Vagina (tissue), 2 donors: Measurements from ENCODE around the gene PGM1. TPM values are rescaled to one million over a fixed set of nuclear protein-coding genes. Genes with fewer than 3 reads are reported as not detected.

Source experiments
- DNase-seq, 2 donors: peaks; one replicate each; pipeline ENCODE4 v3.0.0-alpha.2; 2017; ENCODE audit errors: extremely low spot score in 2 of 2
- H3K27ac ChIP-seq: fragments of 200-600 bp; sonication (generic); one replicate; pipeline ENCODE4 v1.5.1; 2019
- H3K27me3 ChIP-seq: fragments of 200-600 bp; sonication (generic); one replicate; pipeline ENCODE4 v1.5.1; 2019
- H3K36me3 ChIP-seq, 2 donors: fragments of 200-600 bp; sonication (generic); one replicate each; pipeline ENCODE4 v1.5.1; 2017 to 2019
- H3K4me1 ChIP-seq: fragments of 200-600 bp; sonication (generic); one replicate; pipeline ENCODE4 v1.5.1; 2019
- H3K4me3 ChIP-seq, 2 donors: fragments of 200-600 bp; sonication (generic); 1 replicate in 1 of 2; 2 replicates in 1 of 2; pipeline ENCODE4 v1.5.1; 2016 to 2019
- H3K9me3 ChIP-seq: fragments of 200-600 bp; sonication (generic); one replicate; pipeline ENCODE4 v1.5.1; 2019
- CTCF ChIP-seq, 3 experiments: fragments of 450-650 bp in 2 of 3; fragments of 200-600 bp in 1 of 3; sonication (generic) in 1 of 3; IDR thresholded peaks; one replicate each; pipeline ENCODE4 v1.5.1; 2017 to 2019; ENCODE audit warnings: antibody characterized with exemption in 3 of 3, mild to moderate bottlenecking in 2 of 3, moderate library complexity in 2 of 3
- POLR2A ChIP-seq, 2 donors: fragments of 450-650 bp; IDR thresholded peaks; one replicate each; pipeline ENCODE4 v1.6.1; 2017; ENCODE audit warnings: antibody characterized with exemption in 2 of 2, mild to moderate bottlenecking in 2 of 2, moderate library complexity in 2 of 2
- POLR2AphosphoS5 ChIP-seq, 2 donors: sonication (generic); formaldehyde crosslinking; IDR thresholded peaks; one replicate each; pipeline ENCODE4 v1.9.0; 2017; ENCODE audit warnings: antibody characterized with exemption in 2 of 2, mild to moderate bottlenecking in 2 of 2, low read depth in 1 of 2; ENCODE audit not compliant: insufficient read depth in 1 of 2
- intact Hi-C: fragments of 100-400 bp; cut with DNase I; formaldehyde crosslinking; loops from one replicate; pipeline ENCODE4 v1.15.1; 2023
- total RNA-seq: library from RNA; depleted of rRNA; stranded (reverse); fragments of >200 nt; gene quantifications from one replicate; pipeline ENCODE4 v1.2.3, GENCODE V29; 2016

The PGM1 gene
- total RNA-seq, 1 donor from 2014 or later, result 46.4 TPM

DNA sequence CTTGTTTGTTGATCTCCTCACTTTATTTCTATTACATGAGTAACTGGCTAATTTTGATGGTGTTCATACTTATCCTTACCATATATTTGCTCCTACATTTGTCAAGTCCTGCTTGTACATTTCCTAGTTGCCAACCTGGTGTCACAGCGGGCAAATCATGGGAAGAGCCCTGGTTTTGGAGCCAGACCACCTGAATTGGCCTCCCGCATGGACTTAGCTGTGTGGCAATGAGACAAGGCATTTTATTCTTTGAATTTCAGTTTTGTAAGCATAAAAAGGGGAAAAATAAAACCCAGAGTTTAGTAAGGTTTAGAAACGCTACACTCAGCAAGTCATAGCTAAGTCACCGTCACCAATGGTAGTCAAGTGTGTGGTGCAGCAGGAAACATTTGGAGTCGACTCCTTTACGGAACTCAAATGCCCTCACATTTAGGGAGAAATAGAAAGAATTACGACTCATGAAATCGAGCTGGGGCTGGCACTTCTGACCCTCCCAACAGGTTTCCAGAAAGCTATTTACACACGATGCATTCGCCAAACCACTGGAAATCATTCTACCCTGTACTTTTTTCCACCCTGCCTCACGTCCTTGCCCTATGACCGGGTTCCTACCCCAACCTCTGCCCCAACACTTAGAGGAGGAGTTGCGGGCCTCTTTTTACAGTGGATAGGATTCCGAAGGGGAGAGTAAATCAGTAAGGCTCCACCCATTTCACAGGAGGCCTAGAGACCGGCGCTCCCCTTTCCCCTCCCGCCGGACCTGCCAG lies 492 bp upstream of the PGM1 start:
- H3K4me3 ChIP-seq, result peak overlapping the region; percentile 68 to 79

GRCh38 chr1:63593886-63594605 lies 835 bp downstream of the PGM1 start:
- Histone ChIP-seq H3K9me3 (no peaks in the 10 kb centered on the region), H3K27ac (peak overlapping the region; percentile 88), H3K27me3 (no peaks in the 10 kb centered on the region), H3K36me3 (no peaks in the 10 kb centered on the region), H3K4me3 (peak overlapping the region; percentile 68 to 79), H3K4me1 (peaks cover 9% of the 10 kb centered on the region)
- TF ChIP-seq POLR2AphosphoS5 (IDR thresholded peaks at IDR 0.05; ENCODE audit: insufficient read depth in 1 of 2, low read depth in 1 of 2) (peak in 1 of 2 donors; percentile 66), POLR2A (IDR thresholded peaks at IDR 0.05) (no peak)
- no peak for DNase-seq
- intact Hi-C loops, result no loop called here

More for the DNA sequence above, 492 bp upstream of the PGM1 start:
- Histone ChIP-seq H3K36me3 (no peaks in the 10 kb centered on the region), H3K27ac (peak overlapping the region; percentile 88), H3K9me3 (no peaks in the 10 kb centered on the region), H3K27me3 (no peaks in the 10 kb centered on the region), H3K4me1 (peaks cover 9% of the 10 kb centered on the region)
- TF ChIP-seq POLR2AphosphoS5 (IDR thresholded peaks at IDR 0.05; ENCODE audit: insufficient read depth in 1 of 2, low read depth in 1 of 2), result no peak
- no peak for TF ChIP-seq CTCF (IDR thresholded peaks at IDR 0.05)
- no peak for TF ChIP-seq POLR2A (IDR thresholded peaks at IDR 0.05)
- intact Hi-C loops, result no loop called here
- DNase-seq, result no peak

DNA sequence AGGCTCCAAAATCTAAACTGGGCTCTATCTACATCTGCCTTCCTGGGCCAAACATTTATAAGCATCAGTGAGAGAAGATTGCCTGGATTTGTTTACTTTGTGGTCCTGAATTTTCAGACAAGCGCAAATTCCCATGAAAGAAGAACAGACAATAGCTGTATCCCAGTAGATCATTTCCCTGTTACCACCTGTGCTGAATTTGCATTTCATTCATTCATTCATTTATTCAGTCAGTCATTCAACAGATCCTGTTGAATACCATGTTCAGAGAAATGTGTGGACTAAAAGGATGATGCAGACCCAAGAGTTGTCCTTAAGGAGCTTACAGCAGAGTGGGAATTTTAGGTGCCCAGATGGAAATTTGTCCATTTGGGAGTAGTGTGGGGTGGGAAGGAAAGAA lies 2.2 kb downstream of the PGM1 start:
- Histone ChIP-seq H3K36me3 (no peaks in the 10 kb centered on the region), H3K4me1 (peaks cover 9% of the 10 kb centered on the region), H3K27me3 (no peaks in the 10 kb centered on the region), H3K9me3 (no peaks in the 10 kb centered on the region), H3K27ac (no peak overlapping the region), H3K4me3 (no peak overlapping the region)
- no peak for DNase-seq
- TF ChIP-seq CTCF (IDR thresholded peaks at IDR 0.05), result no peak
- no peak for TF ChIP-seq POLR2AphosphoS5 (IDR thresholded peaks at IDR 0.05; ENCODE audit: insufficient read depth in 1 of 2, low read depth in 1 of 2)
- TF ChIP-seq POLR2A (IDR thresholded peaks at IDR 0.05), result no peak
- intact Hi-C loops, result no loop called here

- H3K4me3 ChIP-seq, result no peak overlapping the region
- H3K9me3 ChIP-seq, result no peaks in the 10 kb centered on the region
- intact Hi-C loops, result no loop called here
- H3K36me3 ChIP-seq, result no peaks in the 10 kb centered on the region
- H3K4me1 ChIP-seq, result no peaks in the 10 kb centered on the region
- DNase-seq, result no peak
- no peak overlapping the region for H3K27ac ChIP-seq
- TF ChIP-seq POLR2AphosphoS5 (IDR thresholded peaks at IDR 0.05; ENCODE audit: insufficient read depth in 1 of 2, low read depth in 1 of 2) (no peak), CTCF (IDR thresholded peaks at IDR 0.05) (no peak), POLR2A (IDR thresholded peaks at IDR 0.05) (no peak)
- H3K27me3 ChIP-seq, result no peaks in the 10 kb centered on the region
Observed at GRCh38 chr1:63599799-63600198, 6.6 kb downstream of the PGM1 start.

DNA sequence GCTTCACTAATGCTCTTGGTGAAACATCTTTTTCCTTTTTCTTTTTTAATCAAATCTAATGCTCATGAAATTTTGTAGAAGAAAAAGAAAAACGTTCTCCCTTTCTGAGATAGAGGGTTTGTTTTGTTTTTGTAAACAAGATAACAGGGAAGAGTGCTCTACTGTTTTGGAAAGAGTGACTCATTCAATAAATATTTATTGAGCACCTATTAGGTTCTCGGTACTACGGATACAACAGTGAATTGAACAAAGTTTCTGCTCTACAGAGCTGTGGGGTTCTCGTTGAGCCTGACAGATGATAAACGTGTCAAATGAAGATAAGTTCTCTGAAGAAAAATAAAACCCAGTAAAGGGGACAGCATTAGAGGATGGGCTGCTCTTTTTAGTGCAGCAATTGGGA lies 7.0 kb downstream of the PGM1 start:
- H3K36me3 ChIP-seq, result no peaks in the 10 kb centered on the region
- no peaks in the 10 kb centered on the region for H3K4me1 ChIP-seq
- H3K4me3 ChIP-seq, result no peak overlapping the region
- no peak for TF ChIP-seq POLR2AphosphoS5 (IDR thresholded peaks at IDR 0.05; ENCODE audit: insufficient read depth in 1 of 2, low read depth in 1 of 2)
- TF ChIP-seq POLR2A (IDR thresholded peaks at IDR 0.05), result no peak
- TF ChIP-seq CTCF (IDR thresholded peaks at IDR 0.05), result no peak
- no peaks in the 10 kb centered on the region for H3K9me3 ChIP-seq
- intact Hi-C loops, result no loop called here
- no peak for DNase-seq
- H3K27me3 ChIP-seq, result no peaks in the 10 kb centered on the region
- H3K27ac ChIP-seq, result no peak overlapping the region
